ENCODE results near the gene ADGRE3.

The ADGRE3 gene

GRCh38 chr19:14674764-14675163 is at the start of gene ADGRE3:
Gene ADGRE3, minus strand, starts transcription at chr19:14674844. Its CDS starts 74 bp downstream, at chr19:14674770.
- DNase-seq = no peak

GRCh38 chr19:14722127-14722526 is 47.5 kb upstream of the ADGRE3 start:
- no peak for DNase-seq

- no peak for DNase-seq
These were observed 44.5 kb upstream of the ADGRE3 start for GRCh38 chr19:14719162-14719561.

- no peak for DNase-seq
These were observed 44.0 kb upstream of the ADGRE3 start for GRCh38 chr19:14718522-14719116.

GRCh38 chr19:14715841-14716240 is 41.2 kb upstream of the ADGRE3 start:
- no peak for DNase-seq

- DNase-seq = no peak
These were observed 29.8 kb upstream of the ADGRE3 start for GRCh38 chr19:14704450-14704849.

- DNase-seq = no peak
These were observed 29.2 kb upstream of the ADGRE3 start for GRCh38 chr19:14703833-14704232.

GRCh38 chr19:14700711-14701375 is 26.2 kb upstream of the ADGRE3 start:
- DNase-seq = no peak

GRCh38 chr19:14699641-14700040 is 25.0 kb upstream of the ADGRE3 start:
- no peak for DNase-seq

GRCh38 chr19:14695471-14695870 is 20.8 kb upstream of the ADGRE3 start:
- DNase-seq = no peak

- no peak for DNase-seq
These were observed 20.1 kb upstream of the ADGRE3 start for GRCh38 chr19:14694641-14695266.

- peak; percentile 57 for DNase-seq
These were observed 15.2 kb upstream of the ADGRE3 start, which contains the start of gene ZNF333 for GRCh38 chr19:14689598-14690503. Gene ZNF333, plus strand, starts transcription at chr19:14690048. Its CDS starts 3,444 bp downstream, at chr19:14693492.

GRCh38 chr19:14686411-14686810 is 11.8 kb upstream of the ADGRE3 start:
- DNase-seq = no peak

- DNase-seq = no peak
These were observed 8.8 kb upstream of the ADGRE3 start for GRCh38 chr19:14683439-14683838.

GRCh38 chr19:14682084-14682483 is 7.4 kb upstream of the ADGRE3 start:
- no peak for DNase-seq

- no peak for DNase-seq
These were observed 3.6 kb upstream of the ADGRE3 start for GRCh38 chr19:14678199-14678598.

- no peak for DNase-seq
These were observed 2.8 kb upstream of the ADGRE3 start for GRCh38 chr19:14677464-14677863.

- no peak for DNase-seq
These were observed 2.1 kb upstream of the ADGRE3 start for GRCh38 chr19:14676762-14677161.

GRCh38 chr19:14673088-14673487 is 1.6 kb downstream of the ADGRE3 start:
- no peak for DNase-seq

GRCh38 chr19:14672188-14672872 is 2.3 kb downstream of the ADGRE3 start:
- DNase-seq = no peak

- DNase-seq = no peak
These were observed 4.2 kb downstream of the ADGRE3 start for GRCh38 chr19:14670408-14670807.

- no peak for DNase-seq
These were observed 4.7 kb downstream of the ADGRE3 start for GRCh38 chr19:14669940-14670339.
